ENCODE results near the gene LRP8. TPM values are rescaled to one million over a fixed set of nuclear protein-coding genes. Genes with fewer than 3 reads are reported as not detected.

Gene LRP8
- total and polyA plus RNA-seq, 9 of the 15 experiments (the other 6 are each of a cell fraction or from before 2014, with no cell fraction given), result 7.1 to 56.1 (median 31.3) TPM

DNA sequence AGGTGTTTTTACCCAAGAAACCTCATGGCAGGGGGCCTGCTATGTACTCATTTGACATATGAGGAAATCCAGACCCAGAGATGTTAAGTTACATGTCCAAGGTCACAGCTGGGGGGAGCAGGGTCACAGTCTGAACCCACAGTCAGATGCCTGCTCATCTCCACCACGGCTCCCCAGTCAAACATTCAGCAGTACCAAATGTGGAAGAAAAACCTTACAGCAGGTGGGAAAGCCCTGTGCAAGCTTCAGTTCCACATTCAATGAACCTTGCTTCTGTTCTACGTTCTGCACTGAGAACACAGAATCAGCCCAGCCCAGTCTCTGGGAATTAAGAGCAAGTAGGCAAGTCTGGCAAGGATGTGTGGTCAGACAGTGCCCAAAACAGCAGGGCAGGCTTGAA is 35.2 kb downstream of the LRP8 start:
- H3K27ac ChIP-seq (ENCODE audit: extremely low read depth, low read depth, low read length), result no peak overlapping the region
- peak; percentile 49 for FAIRE-seq
- H3K9me1 ChIP-seq (ENCODE audit: control insufficient read depth, insufficient read depth, low read length), result peaks cover 10% of the 10 kb centered on the region
- H3K9ac ChIP-seq (ENCODE audit: insufficient read depth in 1 of 2, low read depth in 2 of 2, low read length in 2 of 2), result peak overlapping the region in 1 of 2 experiments; percentile 54; a peak in 1 of 4 replicates
- H4K20me1 ChIP-seq (replicated peaks; ENCODE audit: control insufficient read depth, insufficient read depth, low read length), result peaks cover 32% of the 10 kb centered on the region
- intact Hi-C loops (cut with micrococcal nuclease), result loop anchor here (5.0 kb wide), 1 partner anchor 35 kb away; the partner anchor contains the start of gene LRP8
- no peak overlapping the region for H3K4me3 ChIP-seq
- in situ Hi-C loops (cut with MboI), result no loop called here
- ATAC-seq, result no peak
- peaks cover 54% of the 10 kb centered on the region; the same call in 2 of the 3 replicates for H3K36me3 ChIP-seq (ENCODE audit: control insufficient read depth, insufficient read depth, low read length)
- H2AFZ ChIP-seq (ENCODE audit: low read depth, low read length), result no peak overlapping the region
- peaks cover 7 to 24% of the 10 kb centered on the region in 2 experiments; a peak in 3 of 5 replicates for H3K4me1 ChIP-seq (replicated peaks in 1 of 2; ENCODE audit: control insufficient read depth in 2 of 2, insufficient read depth in 2 of 2, low read length in 2 of 2)
- ChIA-PET CTCF (ENCODE audit: low intra/inter-chr PET ratio) (no interaction called here), POLR2A (interaction anchor here (1.0 to 1.1 kb wide), 2 partner anchors 26 to 32 kb away, joined by 3 to 5 read pairs; no protein-coding TSS in a partner anchor)
- DNase-seq (ENCODE audit: extremely low read depth in 1 of 4, low spot score in 3 of 4), result no peak
- WGBS (ENCODE audit: insufficient coverage, low coverage, missing lambda C conversion rate), result 58% methylated on average over 2 of the region's 2 CpGs
- BruUV-seq (replicated peaks), result no TSS peak
- peaks cover 21% of the 10 kb centered on the region for H3K79me2 ChIP-seq (ENCODE audit: control insufficient read depth, insufficient read depth, low read length)
- H3K4me2 ChIP-seq (ENCODE audit: insufficient read depth, low read length), result no peak overlapping the region
- H3K9me3 ChIP-seq (replicated peaks; ENCODE audit: control insufficient read depth, insufficient read depth, low read depth, low read length), result no peaks in the 10 kb centered on the region
- H3K27me3 ChIP-seq (ENCODE audit: control insufficient read depth in 2 of 2, insufficient read depth in 2 of 2, low read length in 2 of 2), result no peaks in the 10 kb centered on the region
- TF ChIP-seq IRF2 (CRISPR knock-in tag; IDR thresholded peaks at IDR 0.05) (no peak), HDAC3 (IDR thresholded peaks at IDR 0.05; ENCODE audit: borderline replicate concordance, partially characterized antibody) (no peak), HNRNPLL (IDR thresholded peaks at IDR 0.05; ENCODE audit: low read depth, low read length, poor library complexity, severe bottlenecking) (no peak), CBFB (CRISPR knock-in tag; IDR thresholded peaks at IDR 0.05) (no peak), CTCFL (IDR thresholded peaks at IDR 0.05; ENCODE audit: borderline replicate concordance, insufficient read depth, low read depth, low read length, poor library complexity, severe bottlenecking) (no peak), RNF2 (IDR thresholded peaks at IDR 0.05) (no peak), SPI1 (IDR thresholded peaks at IDR 0.05; ENCODE audit: borderline replicate concordance, low read depth, low read length) (no peak), NFXL1 (CRISPR knock-in tag; IDR thresholded peaks at IDR 0.05) (no peak), ZNF695 (CRISPR knock-in tag; IDR thresholded peaks at IDR 0.05) (no peak), RBM25 (IDR thresholded peaks at IDR 0.05; ENCODE audit: low read depth, low read length, severe bottlenecking) (no peak), PRMT5 (CRISPR knock-in tag; IDR thresholded peaks at IDR 0.05) (no peak), STAT6 (CRISPR knock-in tag; IDR thresholded peaks at IDR 0.05) (no peak)
- TF ChIP-seq, protein P1, sequence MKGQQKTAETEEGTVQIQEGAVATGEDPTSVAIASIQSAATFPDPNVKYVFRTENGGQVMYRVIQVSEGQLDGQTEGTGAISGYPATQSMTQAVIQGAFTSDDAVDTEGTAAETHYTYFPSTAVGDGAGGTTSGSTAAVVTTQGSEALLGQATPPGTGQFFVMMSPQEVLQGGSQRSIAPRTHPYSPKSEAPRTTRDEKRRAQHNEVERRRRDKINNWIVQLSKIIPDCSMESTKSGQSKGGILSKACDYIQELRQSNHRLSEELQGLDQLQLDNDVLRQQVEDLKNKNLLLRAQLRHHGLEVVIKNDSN (CRISPR knock-in tag; IDR thresholded peaks at IDR 0.05), result no peak

All from K562 (cell line).